AG04449 (cell line): ENCODE results near the gene ATP12A.

Experiments used
- CTCF ChIA-PET: fragments of 350-600 bp; formaldehyde crosslinking; extraction: SDS; loops from one replicate; lab custom pipeline; 2021; ENCODE audit warnings: antibody characterized with exemption; lab: Yijun Ruan, JAX
- POLR2A ChIA-PET: fragments of 400-600, 350-600 bp; formaldehyde crosslinking; extraction: SDS; loops from one replicate; lab custom pipeline; 2020; ENCODE audit warnings: antibody characterized with exemption, inconsistent platforms; lab: Yijun Ruan, JAX
- DNase-seq: peaks from one replicate; pipeline ENCODE4 v3.0.0-alpha.2; 2010; ENCODE audit warnings: low read depth, low spot score
- H3K4me3 ChIP-seq: 2 replicates; pipeline ENCODE4 v1.5.1; 2011; ENCODE audit warnings: low read depth, mild to moderate bottlenecking, control low read depth, low read length
- CTCF ChIP-seq: IDR thresholded peaks from one replicate; pipeline ENCODE4 v1.5.1; 2011; ENCODE audit warnings: mild to moderate bottlenecking, moderate library complexity, low read length, control low read depth, inconsistent platforms; ENCODE audit not compliant: insufficient read depth; ENCODE audit errors: missing control alignments

The ATP12A gene

GRCh38 chr13:24661713-24662112 is 18.5 kb upstream of the ATP12A start:
- POLR2A ChIA-PET = no interaction called here
- no peak overlapping the region for H3K4me3 ChIP-seq
- TF ChIP-seq CTCF = no peak
- DNase-seq = no peak
- CTCF ChIA-PET = interaction anchor here (1.1 to 1.4 kb wide), 2 partner anchors 11 to 31 kb away, joined by 4 to 5 read pairs; no protein-coding TSS in a partner anchor

- no peak overlapping the region for H3K4me3 ChIP-seq
- POLR2A ChIA-PET = no interaction called here
- CTCF ChIA-PET = interaction anchor here (1.1 to 1.4 kb wide), 2 partner anchors 10 to 31 kb away, joined by 4 to 5 read pairs; no protein-coding TSS in a partner anchor
- no peak for TF ChIP-seq CTCF
- no peak for DNase-seq
These were observed 17.8 kb upstream of the ATP12A start for GRCh38 chr13:24662195-24663088.

GRCh38 chr13:24663089-24663395 is 17.2 kb upstream of the ATP12A start:
- CTCF ChIA-PET = interaction anchor here (1.0 kb wide), 1 partner anchor 25 kb away, joined by 3 read pairs; no protein-coding TSS in a partner anchor
- no peak for DNase-seq
- POLR2A ChIA-PET = no interaction called here
- TF ChIP-seq CTCF = no peak
- no peak overlapping the region for H3K4me3 ChIP-seq

- no peak for TF ChIP-seq CTCF
- no peak overlapping the region for H3K4me3 ChIP-seq
- POLR2A ChIA-PET = no interaction called here
- CTCF ChIA-PET = interaction anchor here (1.0 to 1.3 kb wide), 4 partner anchors 19 to 84 kb away, joined by 3 to 5 read pairs (median 4); no protein-coding TSS in a partner anchor
- DNase-seq = no peak
These were observed 16.6 kb upstream of the ATP12A start for GRCh38 chr13:24663586-24663985.

- TF ChIP-seq CTCF = no peak
- H3K4me3 ChIP-seq = no peak overlapping the region
- DNase-seq = no peak
- ChIA-PET POLR2A (no interaction called here), CTCF (interaction anchor here (1.0 to 1.3 kb wide), 4 partner anchors 9 to 86 kb away, joined by 3 to 5 read pairs (median 4); no protein-coding TSS in a partner anchor)
These were observed 15.3 kb upstream of the ATP12A start for GRCh38 chr13:24664726-24665409.

- ChIA-PET POLR2A (no interaction called here), CTCF (interaction anchor here (2.3 to 2.6 kb wide), 2 partner anchors 27 to 61 kb away, joined by 4 to 12 read pairs; no protein-coding TSS in a partner anchor)
- TF ChIP-seq CTCF = no peak
- no peak overlapping the region for H3K4me3 ChIP-seq
- DNase-seq = no peak
These were observed 11.7 kb upstream of the ATP12A start for GRCh38 chr13:24668511-24668910.
